ENCODE results near the gene TAF11L2.
"Not testable (repeated sequence)": the region's sequence is repeated elsewhere in the genome, so short reads cannot be mapped to it uniquely, and the experiment has no call there.

TAF11L2 gene

GRCh38 chr5:17492770-17493169 lies 5.3 kb upstream of the TAF11L2 start:
- TF ChIP-seq CTCF (conservative IDR thresholded peaks at IDR 0.05; ENCODE audit: low read length), result no peak
- no peak for TF ChIP-seq EZH2phosphoT487 (IDR thresholded peaks at IDR 0.05; ENCODE audit: borderline replicate concordance)

GRCh38 chr5:17497446-17497845 lies 585 bp upstream of the TAF11L2 start:
- H3K27me3 ChIP-seq (ENCODE audit: insufficient read depth, low read length, poor library complexity, severe bottlenecking), result no peaks in the 10 kb centered on the region
- no peaks in the 10 kb centered on the region for H3F3A ChIP-seq (ENCODE audit: low read depth)
- H3K9me2 ChIP-seq (replicated peaks; ENCODE audit: low read depth, low read length), result no peaks in the 10 kb centered on the region
- peaks cover 3% of the 10 kb centered on the region; the same call in 1 of the 2 replicates for H3K9me3 ChIP-seq (ENCODE audit: insufficient read depth, low read depth, low read length)
- no peak overlapping the region for H3K9ac ChIP-seq (ENCODE audit: low read depth, low read length, poor library complexity, severe bottlenecking)
- TF ChIP-seq EZH2phosphoT487 (IDR thresholded peaks at IDR 0.05; ENCODE audit: borderline replicate concordance), result no peak
- no peak for TF ChIP-seq CTCF (conservative IDR thresholded peaks at IDR 0.05; ENCODE audit: low read length)
- no peaks in the 10 kb centered on the region for H3K36me3 ChIP-seq (ENCODE audit: insufficient read depth, low read length)
- no peak overlapping the region for H3K4me3 ChIP-seq (ENCODE audit: low read length, poor library complexity, severe bottlenecking)
- no peak overlapping the region for H2AFZ ChIP-seq (ENCODE audit: low read length)
- H4K20me1 ChIP-seq (ENCODE audit: insufficient read depth, low read length, poor library complexity, severe bottlenecking), result no peaks in the 10 kb centered on the region
- no peaks in the 10 kb centered on the region for H3K4me1 ChIP-seq (ENCODE audit: insufficient read depth, low read length, poor library complexity, severe bottlenecking)
- no peak overlapping the region for H3K4me2 ChIP-seq (ENCODE audit: low read depth, low read length, poor library complexity, severe bottlenecking)
- no peaks in the 10 kb centered on the region for H3K79me2 ChIP-seq (ENCODE audit: insufficient read depth, low read length)

More at GRCh38 chr5:17492770-17493169, 5.3 kb upstream of the TAF11L2 start:
- no peaks in the 10 kb centered on the region for H3K79me2 ChIP-seq (ENCODE audit: insufficient read depth, low read length)
- no peaks in the 10 kb centered on the region for H3K27me3 ChIP-seq (ENCODE audit: insufficient read depth, low read length, poor library complexity, severe bottlenecking)
- no peaks in the 10 kb centered on the region for H3K9me2 ChIP-seq (replicated peaks; ENCODE audit: low read depth, low read length)
- no peaks in the 10 kb centered on the region for H3K4me1 ChIP-seq (ENCODE audit: insufficient read depth, low read length, poor library complexity, severe bottlenecking)
- no peak overlapping the region for H2AFZ ChIP-seq (ENCODE audit: low read length)
- peaks cover 3% of the 10 kb centered on the region; the same call in 1 of the 2 replicates for H3K9me3 ChIP-seq (ENCODE audit: insufficient read depth, low read depth, low read length)
- H3F3A ChIP-seq (ENCODE audit: low read depth), result no peaks in the 10 kb centered on the region
- no peaks in the 10 kb centered on the region for H4K20me1 ChIP-seq (ENCODE audit: insufficient read depth, low read length, poor library complexity, severe bottlenecking)
- H3K9ac ChIP-seq (ENCODE audit: low read depth, low read length, poor library complexity, severe bottlenecking), result no peak overlapping the region
- H3K4me3 ChIP-seq (ENCODE audit: low read length, poor library complexity, severe bottlenecking), result no peak overlapping the region
- H3K4me2 ChIP-seq (ENCODE audit: low read depth, low read length, poor library complexity, severe bottlenecking), result no peak overlapping the region
- no peaks in the 10 kb centered on the region for H3K36me3 ChIP-seq (ENCODE audit: insufficient read depth, low read length)

GRCh38 chr5:17511775-17512325 lies 13.8 kb downstream of the TAF11L2 start:
- H2AFZ ChIP-seq (ENCODE audit: low read length), result no peak overlapping the region
- TF ChIP-seq EZH2phosphoT487 (IDR thresholded peaks at IDR 0.05; ENCODE audit: borderline replicate concordance) (no peak), CTCF (conservative IDR thresholded peaks at IDR 0.05; ENCODE audit: low read length) (no peak)
- no peak overlapping the region for H3K4me3 ChIP-seq (ENCODE audit: low read length, poor library complexity, severe bottlenecking)

GRCh38 chr5:17517526-17517925 lies 19.5 kb downstream of the TAF11L2 start:
- not testable (repeated sequence) for H4K20me1 ChIP-seq (ENCODE audit: insufficient read depth, low read length, poor library complexity, severe bottlenecking); H3K27me3 ChIP-seq (ENCODE audit: insufficient read depth, low read length, poor library complexity, severe bottlenecking); H3F3A ChIP-seq (ENCODE audit: low read depth); H3K4me1 ChIP-seq (ENCODE audit: insufficient read depth, low read length, poor library complexity, severe bottlenecking); H3K79me2 ChIP-seq (ENCODE audit: insufficient read depth, low read length); H3K9me2 ChIP-seq (replicated peaks; ENCODE audit: low read depth, low read length); H3K9me3 ChIP-seq (ENCODE audit: insufficient read depth, low read depth, low read length); H2AFZ ChIP-seq (ENCODE audit: low read length); H3K9ac ChIP-seq (ENCODE audit: low read depth, low read length, poor library complexity, severe bottlenecking); H3K4me2 ChIP-seq (ENCODE audit: low read depth, low read length, poor library complexity, severe bottlenecking); H3K36me3 ChIP-seq (ENCODE audit: insufficient read depth, low read length); H3K4me3 ChIP-seq (ENCODE audit: low read length, poor library complexity, severe bottlenecking)

More at GRCh38 chr5:17511775-17512325, 13.8 kb downstream of the TAF11L2 start:
- no peaks in the 10 kb centered on the region for H3F3A ChIP-seq (ENCODE audit: low read depth)
- H3K79me2 ChIP-seq (ENCODE audit: insufficient read depth, low read length), result no peaks in the 10 kb centered on the region
- no peak overlapping the region for H3K4me2 ChIP-seq (ENCODE audit: low read depth, low read length, poor library complexity, severe bottlenecking)
- H4K20me1 ChIP-seq (ENCODE audit: insufficient read depth, low read length, poor library complexity, severe bottlenecking), result no peaks in the 10 kb centered on the region
- no peaks in the 10 kb centered on the region for H3K9me3 ChIP-seq (ENCODE audit: insufficient read depth, low read depth, low read length)
- H3K36me3 ChIP-seq (ENCODE audit: insufficient read depth, low read length), result no peaks in the 10 kb centered on the region
- H3K9ac ChIP-seq (ENCODE audit: low read depth, low read length, poor library complexity, severe bottlenecking), result no peak overlapping the region
- no peaks in the 10 kb centered on the region for H3K4me1 ChIP-seq (ENCODE audit: insufficient read depth, low read length, poor library complexity, severe bottlenecking)
- no peaks in the 10 kb centered on the region for H3K9me2 ChIP-seq (replicated peaks; ENCODE audit: low read depth, low read length)
- no peaks in the 10 kb centered on the region for H3K27me3 ChIP-seq (ENCODE audit: insufficient read depth, low read length, poor library complexity, severe bottlenecking)

GRCh38 chr5:17518067-17518466 lies 20.0 kb downstream of the TAF11L2 start, which contains the start of gene TAF11L3:
Gene TAF11L3, plus strand, starts transcription at chr5:17518367.
- H3K79me2 ChIP-seq (ENCODE audit: insufficient read depth, low read length); H3K9me3 ChIP-seq (ENCODE audit: insufficient read depth, low read depth, low read length); H3K27me3 ChIP-seq (ENCODE audit: insufficient read depth, low read length, poor library complexity, severe bottlenecking); H4K20me1 ChIP-seq (ENCODE audit: insufficient read depth, low read length, poor library complexity, severe bottlenecking); H3K36me3 ChIP-seq (ENCODE audit: insufficient read depth, low read length); H3K9ac ChIP-seq (ENCODE audit: low read depth, low read length, poor library complexity, severe bottlenecking); H3K4me2 ChIP-seq (ENCODE audit: low read depth, low read length, poor library complexity, severe bottlenecking); H2AFZ ChIP-seq (ENCODE audit: low read length); H3K4me1 ChIP-seq (ENCODE audit: insufficient read depth, low read length, poor library complexity, severe bottlenecking); H3K9me2 ChIP-seq (replicated peaks; ENCODE audit: low read depth, low read length); H3F3A ChIP-seq (ENCODE audit: low read depth); H3K4me3 ChIP-seq (ENCODE audit: low read length, poor library complexity, severe bottlenecking): not testable (repeated sequence)
